OCI-LY3 (cell line): ENCODE data around the gene ABCF3.

Experiments used
- CTCF ChIP-seq: fragments of 200-600, 300-600 bp; sonication (generic); IDR thresholded peaks from 2 replicates; pipeline ENCODE4 v1.5.1; 2014; ENCODE audit warnings: antibody characterized with exemption, low read length, low read depth
- EZH2phosphoT487 ChIP-seq: fragments of 200-600 bp; shearing (Covaris generic); IDR thresholded peaks from 2 replicates; pipeline ENCODE4 v1.6.1; 2018; ENCODE audit warnings: antibody characterized with exemption, mixed run types, low read depth

DNA sequence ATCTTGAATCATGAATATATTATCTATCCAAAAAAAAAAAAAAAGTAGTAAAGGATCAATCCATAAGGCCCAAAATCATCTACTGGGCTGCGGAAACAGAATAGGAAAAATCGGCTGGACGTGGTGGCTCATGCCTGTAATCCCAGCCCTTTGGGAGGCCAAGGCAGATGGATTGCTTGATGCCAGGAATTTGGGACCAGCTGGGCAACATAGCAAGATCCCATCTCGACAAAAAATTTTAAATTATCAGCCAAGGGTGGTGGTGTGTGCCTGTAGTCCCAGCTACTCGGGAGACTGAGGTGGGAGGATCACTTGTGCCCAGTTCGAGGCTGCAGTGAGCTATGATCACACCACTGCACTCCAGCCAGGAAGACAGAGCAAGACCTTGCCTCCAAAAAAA, 36.9 kb upstream of the ABCF3 start:
- TF ChIP-seq CTCF = no peak
- TF ChIP-seq EZH2phosphoT487 = no peak
